GM12874 (cell line): ENCODE data around the gene APOBEC3C.

Experiments used
- CTCF ChIP-seq: IDR thresholded peaks from 2 replicates; pipeline ENCODE4 v1.5.1; 2011; ENCODE audit warnings: low read depth, mild to moderate bottlenecking, control low read depth, low read length, moderate library complexity; ENCODE audit not compliant: insufficient read depth

APOBEC3C gene

DNA sequence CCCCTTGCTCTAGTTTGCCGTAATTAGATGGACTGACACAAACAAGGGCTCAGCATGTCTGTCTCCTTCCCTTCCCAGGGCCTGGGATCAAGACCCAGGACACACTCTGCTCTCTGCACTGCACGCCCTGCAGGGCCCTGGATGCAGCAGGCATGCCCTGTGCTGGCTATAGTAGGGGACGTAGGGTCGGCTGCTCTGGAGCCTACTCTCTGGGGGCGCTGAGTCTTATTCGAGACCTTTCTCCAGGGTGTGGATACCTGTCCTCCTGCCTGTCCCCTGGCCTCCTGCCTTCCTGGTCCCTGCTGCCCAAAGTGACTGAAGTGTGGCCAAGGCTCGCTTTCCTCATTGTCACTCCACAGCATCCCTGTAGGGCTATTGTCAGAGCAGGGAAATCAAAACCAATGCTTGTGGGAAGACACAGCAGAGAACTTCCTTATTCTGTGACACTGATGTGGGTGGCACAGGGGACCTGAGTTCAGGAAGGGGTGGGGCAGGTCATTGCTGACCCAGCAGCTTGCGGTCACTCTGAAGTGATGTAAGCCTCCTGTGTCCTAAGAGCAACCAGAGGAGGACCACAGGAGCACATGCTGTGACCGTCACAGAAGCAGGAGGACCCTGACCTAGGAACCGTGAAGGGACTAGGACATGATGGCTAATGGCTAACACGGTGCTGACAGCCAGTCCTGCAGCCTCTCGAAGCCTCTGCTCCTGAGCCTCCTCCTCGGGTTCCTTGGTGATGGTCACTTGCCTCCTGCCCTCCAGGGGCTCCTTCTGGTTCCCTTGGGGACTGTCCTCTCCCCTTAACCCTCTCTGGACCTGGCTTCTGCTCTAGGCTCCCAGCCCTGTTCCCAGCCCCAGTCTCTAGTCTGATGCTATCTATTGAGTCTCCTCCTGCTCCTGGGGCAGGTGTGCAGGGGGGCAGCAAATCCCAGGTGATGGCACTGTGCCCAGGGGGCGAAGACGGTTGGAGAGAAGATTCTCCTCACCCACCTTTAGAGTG is 46.3 kb upstream of the APOBEC3C start:
- TF ChIP-seq CTCF, result no peak

GRCh38 chr22:38968801-38969200 is 45.3 kb upstream of the APOBEC3C start:
- no peak for TF ChIP-seq CTCF

- no peak for TF ChIP-seq CTCF
These were observed 43.5 kb upstream of the APOBEC3C start for GRCh38 chr22:38970551-38970950.

DNA sequence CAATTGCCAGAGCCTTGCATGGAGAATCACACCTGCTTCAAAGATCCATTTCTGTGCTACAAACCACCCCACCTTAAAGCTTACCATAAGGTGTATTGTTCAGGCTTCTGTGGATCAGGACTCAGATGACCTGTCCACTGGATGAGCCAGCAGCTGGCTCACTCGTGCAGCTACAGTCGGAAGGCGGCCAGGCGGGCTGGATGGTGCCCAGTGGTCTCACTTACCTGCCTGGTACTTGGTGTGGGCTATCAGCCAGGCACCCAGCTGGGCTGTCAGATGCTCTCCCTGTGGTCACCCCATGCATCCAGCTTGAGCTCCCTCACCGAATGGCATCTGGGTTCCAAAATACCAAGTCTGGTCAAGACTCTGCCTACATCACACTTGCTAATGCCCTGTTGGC is 42.9 kb upstream of the APOBEC3C start:
- TF ChIP-seq CTCF, result no peak

- no peak for TF ChIP-seq CTCF
These were observed 42.3 kb upstream of the APOBEC3C start for GRCh38 chr22:38971791-38972190.

GRCh38 chr22:38972558-38972957 is 41.5 kb upstream of the APOBEC3C start:
- TF ChIP-seq CTCF, result no peak

GRCh38 chr22:38973289-38974169 is 40.5 kb upstream of the APOBEC3C start:
- peak; percentile 96 for TF ChIP-seq CTCF
